Fibroblast of the aortic adventitia (primary cell): ENCODE results near the gene URM1. TPM values are rescaled to one million over a fixed set of nuclear protein-coding genes. Genes with fewer than 3 reads are reported as not detected.

Source experiments
- DNase-seq: peaks from one replicate; pipeline ENCODE4 v3.0.0-alpha.2; 2010; ENCODE audit warnings: low read depth
- H3K4me3 ChIP-seq: 2 replicates; pipeline ENCODE4 v1.5.1; 2011; ENCODE audit warnings: low read depth, mild to moderate bottlenecking, control low read depth, low read length, moderate library complexity
- total RNA-seq: library from RNA; depleted of rRNA; stranded (reverse); fragments of >200 nt; gene quantifications from 2 replicates; pipeline ENCODE4 v1.2.3, GENCODE V29; 2012; ENCODE audit warnings: low replicate concordance
- TF ChIP-seq, protein P1 (sequence below): IDR thresholded peaks from 2 replicates; pipeline ENCODE4 v1.5.1; 2011; ENCODE audit warnings: mild to moderate bottlenecking, low read length, control low read depth, inconsistent platforms; ENCODE audit not compliant: insufficient read depth

Gene URM1
- total RNA-seq = 33.8 and 46.4 TPM in 2 replicates

DNA sequence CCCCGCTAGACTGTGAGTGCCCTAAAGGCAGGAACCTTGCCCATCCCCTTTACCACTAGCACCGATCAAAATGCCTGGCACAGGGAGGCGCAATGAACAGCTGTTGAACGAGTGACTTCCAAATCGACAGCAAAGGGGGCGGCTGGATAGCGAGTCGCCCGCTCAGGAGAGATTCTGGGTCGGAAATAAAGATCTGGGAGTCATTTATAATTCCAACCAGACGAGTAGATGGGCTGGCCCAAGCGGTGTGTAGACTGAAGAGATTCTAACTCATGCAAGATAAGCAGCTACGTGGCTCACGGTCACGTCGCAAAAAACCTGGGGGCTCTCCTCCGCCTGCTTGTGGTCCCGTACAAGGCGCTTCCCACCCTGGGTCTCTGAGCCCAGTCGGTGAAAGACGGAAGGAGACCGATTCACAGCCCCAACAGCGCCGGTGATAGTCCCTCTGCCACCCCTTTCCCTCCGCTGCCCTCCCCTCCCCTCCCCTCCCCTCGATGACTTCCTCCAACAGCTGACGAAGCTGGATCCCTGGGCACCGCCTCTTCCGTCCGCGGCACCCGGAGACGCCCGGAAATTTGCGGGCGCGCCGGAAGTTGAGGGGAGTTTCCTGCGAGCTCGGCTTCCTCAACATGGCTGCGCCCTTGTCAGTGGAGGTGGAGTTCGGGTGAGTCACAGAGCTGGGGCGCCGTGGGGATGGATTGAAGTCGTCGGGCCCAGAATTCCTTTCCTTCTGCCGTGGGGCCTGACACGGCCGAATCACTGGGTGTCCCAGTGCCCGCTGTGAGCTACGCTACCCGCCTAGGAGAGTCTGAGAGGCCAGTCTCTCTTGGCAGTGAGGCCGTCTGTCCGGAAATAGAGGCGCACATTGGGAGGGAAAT, at the start of gene URM1:
URM1 (plus strand) TSS at position 623 of the 878 bp plus-strand sequence; CDS start at position 630, 7 bp downstream.
- DNase-seq = peak; percentile 94
- peak within 1 kb of the TSS; percentile 100 for H3K4me3 ChIP-seq
- TF ChIP-seq, protein P1, sequence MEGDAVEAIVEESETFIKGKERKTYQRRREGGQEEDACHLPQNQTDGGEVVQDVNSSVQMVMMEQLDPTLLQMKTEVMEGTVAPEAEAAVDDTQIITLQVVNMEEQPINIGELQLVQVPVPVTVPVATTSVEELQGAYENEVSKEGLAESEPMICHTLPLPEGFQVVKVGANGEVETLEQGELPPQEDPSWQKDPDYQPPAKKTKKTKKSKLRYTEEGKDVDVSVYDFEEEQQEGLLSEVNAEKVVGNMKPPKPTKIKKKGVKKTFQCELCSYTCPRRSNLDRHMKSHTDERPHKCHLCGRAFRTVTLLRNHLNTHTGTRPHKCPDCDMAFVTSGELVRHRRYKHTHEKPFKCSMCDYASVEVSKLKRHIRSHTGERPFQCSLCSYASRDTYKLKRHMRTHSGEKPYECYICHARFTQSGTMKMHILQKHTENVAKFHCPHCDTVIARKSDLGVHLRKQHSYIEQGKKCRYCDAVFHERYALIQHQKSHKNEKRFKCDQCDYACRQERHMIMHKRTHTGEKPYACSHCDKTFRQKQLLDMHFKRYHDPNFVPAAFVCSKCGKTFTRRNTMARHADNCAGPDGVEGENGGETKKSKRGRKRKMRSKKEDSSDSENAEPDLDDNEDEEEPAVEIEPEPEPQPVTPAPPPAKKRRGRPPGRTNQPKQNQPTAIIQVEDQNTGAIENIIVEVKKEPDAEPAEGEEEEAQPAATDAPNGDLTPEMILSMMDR = no peak

DNA sequence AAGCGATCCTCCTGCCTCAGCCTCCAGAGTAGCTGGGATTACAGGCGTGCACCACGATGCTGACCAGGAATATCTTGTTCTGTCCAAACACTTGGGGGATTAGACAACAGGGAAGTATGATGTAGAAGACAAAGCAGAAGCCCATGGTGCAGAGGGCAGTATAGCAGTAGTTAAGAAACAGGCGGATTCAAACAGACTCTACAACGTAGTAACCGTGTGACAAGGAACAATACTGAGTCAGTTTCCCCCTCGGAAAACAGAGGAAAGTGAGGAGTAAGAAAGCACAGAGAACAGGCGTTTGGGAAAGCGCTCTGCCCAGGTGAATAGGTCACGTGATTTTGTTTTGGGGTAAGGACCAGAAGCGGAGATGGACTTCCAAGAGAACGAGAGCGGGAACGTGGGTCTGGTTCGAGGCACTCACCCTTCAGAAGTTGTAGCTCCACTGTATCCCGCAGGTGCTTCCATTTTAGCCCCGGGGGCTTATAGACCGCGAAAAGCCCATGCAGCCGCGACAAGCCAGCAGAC, 49.2 kb upstream of the URM1 start:
- DNase-seq = no peak
- TF ChIP-seq, protein P1 = no peak
- peak overlapping the region; percentile 98 for H3K4me3 ChIP-seq

DNA sequence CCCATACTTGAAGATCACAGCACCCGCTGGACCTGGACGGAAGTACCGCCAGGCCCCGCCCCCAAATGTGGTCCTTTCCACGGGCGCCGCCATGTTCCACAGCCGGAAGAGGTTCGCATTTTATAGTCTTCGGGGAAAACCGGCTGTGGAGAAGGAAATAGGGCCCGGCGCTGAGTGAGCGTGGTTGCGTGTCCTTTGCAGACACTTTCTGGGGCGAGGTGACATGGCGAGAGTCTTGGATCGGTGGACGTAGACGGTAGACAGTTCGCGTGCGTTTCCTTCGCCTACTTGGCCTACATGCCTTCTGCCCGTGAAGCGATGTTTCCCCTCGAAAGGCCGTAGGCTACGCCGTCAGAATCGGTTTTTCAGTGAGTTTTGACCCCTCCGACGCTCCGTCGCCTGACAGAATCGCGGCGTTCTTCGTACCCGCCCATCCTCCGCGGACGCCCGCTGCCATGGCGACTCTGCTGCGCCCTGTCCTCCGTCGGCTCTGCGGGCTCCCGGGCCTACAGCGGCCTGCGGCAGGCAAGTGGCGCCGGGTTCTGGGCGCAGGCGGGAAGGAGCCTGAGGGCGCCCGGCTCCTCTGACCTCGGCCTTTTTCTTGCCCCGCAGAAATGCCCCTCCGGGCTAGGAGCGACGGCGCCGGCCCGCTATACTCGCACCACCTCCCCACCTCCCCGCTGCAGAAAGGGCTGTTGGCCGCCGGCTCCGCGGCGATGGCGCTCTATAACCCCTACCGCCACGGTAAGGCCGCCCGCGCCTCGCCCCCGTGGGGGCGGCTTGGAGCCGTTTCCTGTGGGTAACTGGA, 48.6 kb upstream of the URM1 start, which contains the start of the genes COQ4 and TRUB2:
COQ4 (plus strand) TSS at position 436 of the 808 bp plus-strand sequence; CDS start at position 456, 20 bp downstream.
TRUB2 (minus strand) TSS at position 44 of the 808 bp plus-strand sequence; CDS start at position 5, 39 bp downstream.
- TF ChIP-seq, protein P1 = no peak
- peak; percentile 96 for DNase-seq

DNA sequence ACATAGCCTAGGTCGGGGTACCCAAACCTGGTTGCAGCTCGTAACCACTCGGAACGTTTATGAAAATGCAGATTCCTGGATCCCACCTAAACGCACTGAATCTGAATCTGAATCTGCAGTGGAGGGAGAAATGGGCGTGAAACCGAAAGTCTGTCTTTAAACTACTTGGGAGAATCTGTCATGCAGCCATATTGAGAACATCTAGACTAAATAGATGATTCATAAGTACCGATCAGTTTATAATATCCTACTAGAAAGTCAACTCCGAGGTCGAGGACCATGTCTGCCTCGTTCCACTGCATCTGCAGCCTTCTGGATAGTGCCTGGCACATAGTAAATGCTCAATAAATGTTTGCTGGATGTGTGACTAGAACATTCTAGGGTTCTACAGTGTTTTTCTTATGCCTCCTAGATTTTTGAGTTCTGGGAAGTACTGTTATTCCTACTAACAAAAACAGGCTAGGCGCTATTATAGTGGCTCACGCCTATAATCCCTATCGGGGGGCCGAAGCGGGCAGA, 47.9 kb upstream of the URM1 start:
- TF ChIP-seq, protein P1 = no peak
- H3K4me3 ChIP-seq = peak overlapping the region; percentile 98
- peak; percentile 34 for DNase-seq

More for the DNA sequence above, 48.6 kb upstream of the URM1 start, which contains the start of the genes COQ4 and TRUB2:
- H3K4me3 ChIP-seq = peak within 1 kb of the TSS; percentile 98

DNA sequence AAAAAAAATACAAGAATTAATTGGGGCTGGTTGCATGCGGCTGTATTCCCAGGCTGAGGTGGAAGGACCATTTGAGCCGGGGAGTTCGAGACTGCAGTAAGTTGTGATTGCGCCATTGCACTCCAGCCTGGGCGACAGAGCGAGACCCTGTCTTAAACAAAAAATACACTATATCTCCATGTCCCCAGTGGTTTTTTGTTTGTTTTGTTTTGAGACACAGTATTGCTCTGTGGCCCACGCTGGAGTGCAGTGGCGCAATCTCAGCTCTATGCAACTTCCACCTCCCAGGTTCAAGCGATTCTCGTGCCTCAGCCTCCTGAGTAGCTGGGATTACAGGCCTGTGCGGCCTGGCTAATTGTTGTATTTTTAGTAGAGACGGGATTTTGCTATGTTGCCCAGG, 47.4 kb upstream of the URM1 start:
- H3K4me3 ChIP-seq = peak overlapping the region; percentile 98
- TF ChIP-seq, protein P1 = no peak
- DNase-seq = no peak

DNA sequence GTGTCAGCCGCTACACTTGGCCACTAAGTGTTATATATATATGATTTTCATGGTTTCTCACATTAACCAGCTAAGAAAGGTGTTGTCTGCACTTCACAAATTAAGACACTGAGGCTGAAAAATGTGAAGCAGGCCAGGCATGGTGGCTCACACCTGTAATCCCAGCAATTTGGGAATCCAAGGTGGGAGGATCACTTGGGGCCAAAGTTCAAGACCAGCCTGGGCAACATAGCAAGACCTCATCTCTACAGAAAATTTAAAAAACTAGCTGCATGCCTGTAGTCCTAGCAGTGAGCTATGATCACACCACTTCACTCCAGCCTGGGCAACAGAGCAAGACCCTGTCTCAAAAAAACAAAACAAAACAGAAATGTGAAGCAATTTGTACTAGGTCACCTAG, 46.8 kb upstream of the URM1 start:
- H3K4me3 ChIP-seq = no peak overlapping the region
- TF ChIP-seq, protein P1 = no peak
- no peak for DNase-seq
